Stimulated activated CD4-positive, alpha-beta T cell treated with anti-CD3 and anti-CD28 coated beads, Interleukin-2, amount 100 ng/mL, for 4 hours (primary cell): ENCODE data around the gene TLE4.
A peak's percentile ranks its signal among the peaks of the same experiment; 100 is the strongest.

Source experiments
- DNase-seq: peaks from one replicate; pipeline ENCODE4 v3.0.0-alpha.2; 2020; ENCODE audit warnings: low read depth

The TLE4 gene

DNA sequence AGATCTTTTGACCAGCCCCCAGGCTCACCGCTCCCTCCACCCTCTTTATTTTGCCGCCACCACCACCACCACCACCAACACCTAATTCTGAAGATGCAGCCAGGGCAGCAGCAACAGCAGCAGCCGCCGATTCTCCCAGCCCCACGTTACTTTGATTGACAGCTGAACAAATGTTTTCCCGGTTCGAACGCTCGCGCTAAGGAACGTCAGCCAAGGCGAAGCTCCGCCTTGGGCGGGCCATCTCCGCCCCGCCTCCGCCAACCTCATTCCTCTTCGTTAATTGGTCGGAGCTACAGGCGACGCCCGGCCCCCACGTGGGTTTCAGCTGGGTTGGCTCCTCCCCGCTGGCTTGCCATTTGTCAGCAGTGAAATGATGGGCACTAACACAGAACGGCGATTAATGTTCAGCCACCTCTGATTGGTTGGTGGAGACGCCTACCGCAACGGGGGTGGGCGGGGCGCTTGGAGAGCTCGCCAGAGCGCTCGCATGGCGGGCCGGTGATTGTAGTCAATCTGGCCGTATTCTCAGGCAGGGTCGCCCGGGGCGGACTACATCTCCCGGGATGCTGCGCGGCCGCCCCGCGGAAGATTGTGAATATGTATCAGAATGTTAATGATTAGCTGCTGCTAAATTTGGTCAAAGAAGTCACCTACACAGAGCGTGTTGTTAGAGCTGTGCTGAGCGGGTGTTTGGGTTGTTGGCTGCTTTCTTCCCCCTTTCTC, at the start of gene TLE4:
Gene TLE4, plus strand, starts transcription at position 657 of the 723 bp plus-strand sequence. CDS start 826 bp downstream, outside the sequence.
- DNase-seq: peak; percentile 100

DNA sequence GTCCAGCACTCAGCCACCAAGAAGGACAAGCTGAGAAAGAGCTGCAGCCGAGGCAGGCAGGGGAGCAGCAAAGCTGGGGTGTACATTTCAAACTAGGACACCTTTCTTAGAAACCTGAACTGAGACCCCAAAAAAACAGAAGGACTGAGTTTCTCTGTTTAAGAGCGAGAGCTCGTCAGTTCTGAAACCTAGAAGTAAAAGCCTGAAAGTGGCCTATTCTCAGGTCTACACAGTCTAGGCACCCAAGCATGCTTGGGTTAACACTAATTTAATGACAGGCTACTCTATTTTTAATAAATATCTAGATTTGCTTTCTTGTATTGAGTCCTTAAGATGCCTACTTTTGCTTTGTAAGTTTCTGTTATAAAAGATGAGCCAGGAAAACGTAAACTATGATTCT, 49.0 kb upstream of the TLE4 start:
- no peak for DNase-seq

DNA sequence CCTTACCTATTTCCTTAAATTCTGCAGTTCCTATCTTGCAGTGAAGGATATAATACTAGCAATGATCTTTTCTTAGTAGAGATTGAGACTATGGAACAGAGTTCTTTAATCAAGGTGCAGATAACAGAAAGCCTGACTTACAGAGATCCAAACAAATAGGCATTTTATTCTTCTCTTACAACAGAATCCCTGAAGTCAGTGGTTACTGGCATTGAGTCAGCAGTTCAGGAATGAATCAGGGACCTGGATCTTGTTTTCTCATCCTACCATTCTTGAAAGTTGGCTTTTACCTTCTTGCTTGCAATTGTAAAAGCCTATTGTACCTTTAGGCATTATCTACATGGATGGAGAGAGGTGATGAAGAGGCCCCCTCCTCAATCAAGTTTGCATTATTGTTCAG, 47.5 kb upstream of the TLE4 start:
- no peak for DNase-seq

DNA sequence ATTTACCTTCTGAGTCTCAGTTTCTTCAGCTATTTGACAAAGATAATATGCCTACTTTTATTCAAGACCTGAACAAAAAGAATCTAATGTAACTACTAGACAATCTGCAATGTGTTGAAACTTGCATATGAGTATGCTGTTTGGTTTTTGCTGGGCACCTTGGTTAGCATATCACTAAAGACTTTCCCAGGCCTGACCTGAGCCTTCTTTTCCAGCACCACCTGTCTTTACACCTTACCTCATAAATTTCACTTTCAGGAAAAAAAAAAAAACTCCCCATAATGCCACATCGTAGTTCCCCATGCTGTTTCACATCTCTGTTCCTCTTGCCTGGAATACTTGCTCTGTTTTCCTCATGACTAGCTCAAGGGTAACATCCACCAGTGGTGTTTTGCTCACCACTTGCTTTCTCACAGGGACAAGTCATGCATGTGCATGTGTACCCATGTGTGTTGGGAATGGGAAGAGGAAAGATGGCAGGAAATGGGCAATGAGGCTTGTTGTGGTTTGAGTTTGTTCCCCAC, 45.6 kb upstream of the TLE4 start:
- no peak for DNase-seq

DNA sequence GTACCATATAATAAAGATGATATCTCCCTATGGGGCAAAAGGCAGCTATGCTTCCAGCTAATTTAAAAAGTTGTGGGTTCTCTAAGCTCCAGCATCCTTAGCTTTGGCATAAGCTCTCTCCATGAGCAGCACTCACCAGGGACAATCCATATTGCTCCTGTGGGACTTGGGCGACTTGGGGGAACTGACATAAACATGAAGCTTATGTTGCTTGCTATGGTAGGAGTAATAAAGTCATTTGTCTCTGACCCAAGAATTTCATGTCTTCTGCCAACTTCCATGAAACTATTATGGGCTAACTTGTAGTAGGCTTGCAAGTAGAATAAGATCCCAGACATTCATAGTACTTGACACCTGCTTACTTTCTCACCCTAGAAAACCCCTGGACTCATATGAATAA, 36.2 kb upstream of the TLE4 start:
- DNase-seq: no peak

DNA sequence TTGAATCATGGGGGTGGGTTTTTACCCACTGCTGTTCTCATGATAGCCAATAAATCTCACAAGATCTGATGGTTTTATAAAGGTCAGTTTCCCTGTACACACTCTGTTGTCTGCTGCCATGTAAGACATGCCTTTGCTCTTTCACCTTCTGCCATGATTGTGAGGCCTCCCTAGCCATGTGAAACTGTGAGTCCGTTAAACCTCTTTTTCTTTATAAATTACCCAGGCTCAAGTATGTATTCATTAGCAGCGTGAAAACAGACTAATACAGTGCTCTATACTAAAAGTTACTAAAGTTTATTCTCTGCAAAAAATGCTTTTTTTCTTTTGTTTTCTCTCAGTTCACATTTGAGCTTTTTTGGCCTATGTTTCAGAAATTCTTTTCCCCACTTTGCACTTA, 33.9 kb upstream of the TLE4 start:
- DNase-seq: no peak

DNA sequence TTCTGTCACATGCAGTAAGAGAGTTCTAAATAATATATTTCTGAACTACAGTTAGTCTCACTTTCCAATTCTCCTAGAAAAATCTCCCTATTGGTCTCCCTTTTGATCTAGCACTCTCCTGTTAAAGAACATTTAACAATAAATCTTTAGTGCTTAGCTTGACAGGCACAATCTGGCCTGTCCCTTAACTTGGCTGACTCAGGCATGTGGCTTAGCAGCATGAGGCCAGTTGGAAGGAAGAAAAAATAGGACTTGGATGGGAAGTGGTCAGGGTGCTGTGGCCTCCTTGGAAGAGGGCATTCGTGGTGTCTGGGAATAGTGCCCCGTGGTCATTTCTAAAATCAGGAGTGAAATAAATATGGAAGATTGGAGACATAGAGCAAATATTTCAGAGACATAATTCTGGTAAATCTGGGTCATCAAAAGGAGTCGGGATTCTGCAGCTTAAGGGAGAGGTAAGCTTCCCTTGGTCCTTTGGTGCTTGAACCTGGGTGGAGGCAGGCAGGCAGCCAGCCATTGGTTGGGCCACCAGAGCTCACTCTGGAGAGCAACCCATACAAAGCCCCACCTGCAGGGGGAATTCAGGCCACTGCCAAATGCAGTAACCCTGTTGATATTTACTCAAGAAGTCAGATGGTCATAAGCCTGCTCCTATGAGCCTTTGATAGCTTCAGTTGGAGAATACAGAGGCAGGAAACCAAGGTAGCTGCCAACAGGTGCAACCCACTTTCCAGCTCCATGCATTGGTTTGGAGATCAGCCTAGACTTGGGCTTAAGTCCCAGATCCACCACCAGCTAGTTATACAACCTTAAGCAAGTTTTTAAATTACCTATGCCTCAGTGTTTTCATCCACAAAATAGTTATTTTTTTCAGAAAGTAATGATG, 28.8 kb upstream of the TLE4 start:
- DNase-seq: no peak

DNA sequence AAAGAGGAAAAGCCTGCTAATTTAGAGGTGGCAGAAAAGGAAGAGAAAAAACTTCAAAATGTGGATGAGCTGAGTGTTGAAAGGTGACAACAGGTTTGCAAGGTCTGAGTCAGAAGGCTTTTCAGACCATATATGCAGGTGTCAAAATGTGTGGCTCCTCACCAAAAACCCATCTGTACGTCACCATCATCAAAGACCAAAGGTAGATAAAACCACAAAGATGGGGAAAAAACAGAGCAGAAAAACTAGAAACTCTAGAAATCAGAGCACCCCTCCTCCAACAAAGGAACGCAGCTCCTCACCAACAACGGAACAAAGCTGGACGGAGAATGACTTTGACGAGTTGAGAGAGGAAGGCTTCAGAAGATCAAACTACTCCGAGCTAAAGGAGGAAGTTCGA, 27.4 kb upstream of the TLE4 start:
- DNase-seq: peak; percentile 9

DNA sequence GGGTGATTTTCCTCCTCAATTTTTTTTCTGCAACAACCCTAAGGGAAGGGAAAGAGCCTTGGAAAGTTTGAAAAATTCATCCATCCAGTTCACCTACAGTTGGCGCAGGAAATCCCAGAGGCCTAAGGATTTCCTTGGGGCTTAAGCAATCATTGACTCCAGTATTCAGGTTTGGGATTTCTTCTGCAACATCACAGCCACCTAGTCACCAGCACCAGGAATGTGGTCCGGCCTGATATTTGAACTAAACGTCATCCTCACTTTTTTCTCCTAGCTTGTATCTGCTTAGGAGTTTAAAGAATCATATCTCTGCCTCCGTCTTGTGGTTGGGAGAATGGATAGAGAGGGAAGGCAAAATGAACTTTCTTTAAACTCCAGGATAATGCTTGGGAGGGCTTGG, 20.2 kb upstream of the TLE4 start:
- DNase-seq: no peak

DNA sequence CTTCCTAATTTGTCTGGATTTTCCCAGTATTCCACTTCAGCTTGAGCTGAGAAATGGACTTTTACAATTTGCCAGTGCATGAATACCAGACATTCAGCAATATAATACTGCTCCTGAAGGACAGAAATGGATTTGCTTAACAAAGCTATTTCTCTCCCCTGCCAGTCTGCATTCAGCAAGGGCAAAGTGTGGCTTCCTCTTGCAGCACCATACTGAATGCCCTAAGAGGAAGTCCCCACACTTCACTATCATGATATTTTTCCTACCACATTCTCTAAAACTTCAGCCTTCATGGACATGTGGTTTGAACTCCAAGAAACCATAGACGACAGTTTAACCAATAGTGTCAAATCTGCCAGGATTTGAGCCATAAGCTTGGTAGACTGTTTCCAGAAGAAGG, 19.8 kb upstream of the TLE4 start:
- DNase-seq: no peak

DNA sequence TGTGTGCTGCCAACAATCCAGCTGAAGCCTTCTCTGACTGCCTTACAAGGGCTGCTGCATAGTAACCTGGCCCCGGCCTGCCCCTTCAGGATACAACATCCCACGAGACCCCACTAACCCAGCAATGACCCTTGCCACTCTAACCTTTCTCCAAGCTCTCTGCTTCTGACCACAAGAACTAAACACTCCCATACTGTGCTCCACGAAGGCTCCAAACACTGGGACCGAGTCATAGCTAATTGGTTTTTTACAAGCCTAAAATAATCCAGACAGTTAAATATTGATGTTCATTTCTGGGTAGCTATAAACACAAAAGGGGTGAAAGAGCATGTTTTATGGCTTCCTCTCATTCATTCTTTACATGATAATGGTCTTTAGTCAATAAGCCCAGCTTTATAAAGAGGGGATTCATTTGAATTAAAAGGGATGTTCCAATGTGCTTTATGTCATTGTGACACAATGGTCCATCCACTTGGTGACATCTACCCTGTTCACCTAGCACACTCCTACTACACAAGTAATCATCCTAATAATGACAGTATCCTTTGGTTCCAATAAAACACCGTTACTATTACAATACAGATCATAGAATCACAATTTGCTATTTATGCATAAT, 16.2 kb upstream of the TLE4 start:
- DNase-seq: no peak

DNA sequence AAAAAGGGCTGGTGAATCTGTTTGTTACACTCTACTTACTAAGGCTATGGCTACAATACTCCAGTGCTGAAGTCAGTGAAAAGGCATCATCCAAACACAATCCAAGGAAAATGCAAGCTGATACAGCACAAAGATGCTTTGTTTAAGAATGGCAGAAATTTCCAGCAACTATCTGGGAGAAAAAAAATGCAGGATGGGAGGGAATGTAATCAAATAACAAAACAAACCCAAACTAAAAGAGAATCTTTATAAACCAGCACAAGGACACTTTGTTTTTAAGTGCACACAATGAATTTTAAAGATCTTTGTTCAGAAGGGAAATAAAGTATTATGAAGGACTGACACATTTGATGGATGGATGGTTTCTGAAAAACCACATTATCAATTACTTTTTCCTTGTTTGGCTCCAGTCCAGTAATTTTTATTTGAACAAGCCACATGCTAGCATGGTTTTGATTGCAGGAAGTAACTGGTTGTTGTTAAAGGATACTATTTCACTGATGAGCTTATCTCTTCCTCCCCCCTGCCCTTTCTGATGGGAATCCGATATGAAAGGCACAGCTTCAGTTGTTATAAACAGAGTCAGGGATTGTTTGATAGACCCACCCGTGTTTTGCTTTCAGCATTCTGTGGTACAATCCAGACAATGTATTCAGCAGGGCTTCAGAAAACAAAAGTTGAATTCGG, 12.1 kb upstream of the TLE4 start:
- DNase-seq: no peak

DNA sequence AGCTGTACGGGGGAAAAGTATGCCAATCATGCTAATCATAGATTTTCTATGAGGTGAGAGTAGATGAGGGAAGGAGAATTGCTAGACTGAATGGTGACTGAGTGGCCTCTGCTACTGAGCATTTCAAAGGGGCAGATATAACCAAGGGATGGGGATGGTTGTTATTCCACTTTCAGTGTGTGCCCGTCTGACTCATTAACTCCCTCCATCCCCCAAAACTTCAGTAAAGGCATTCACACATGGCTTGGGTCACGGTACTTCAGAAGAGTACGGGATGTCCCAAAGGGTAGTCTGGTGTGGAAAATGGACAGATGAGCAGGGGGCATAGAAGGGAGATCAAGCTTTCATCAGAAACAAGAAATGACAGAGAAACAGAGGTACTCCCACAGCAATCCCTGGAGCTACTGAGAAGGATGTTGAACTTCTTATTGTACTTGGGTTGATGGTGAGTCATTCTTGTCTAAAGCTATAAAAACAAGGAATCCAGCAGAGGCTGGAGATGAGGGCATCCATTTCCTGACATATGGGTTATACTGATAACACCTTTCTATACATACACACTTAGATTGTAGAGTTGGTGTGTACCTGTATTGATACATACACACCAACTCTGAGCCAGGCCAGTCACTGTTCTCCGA, 8.9 kb upstream of the TLE4 start:
- DNase-seq: no peak

DNA sequence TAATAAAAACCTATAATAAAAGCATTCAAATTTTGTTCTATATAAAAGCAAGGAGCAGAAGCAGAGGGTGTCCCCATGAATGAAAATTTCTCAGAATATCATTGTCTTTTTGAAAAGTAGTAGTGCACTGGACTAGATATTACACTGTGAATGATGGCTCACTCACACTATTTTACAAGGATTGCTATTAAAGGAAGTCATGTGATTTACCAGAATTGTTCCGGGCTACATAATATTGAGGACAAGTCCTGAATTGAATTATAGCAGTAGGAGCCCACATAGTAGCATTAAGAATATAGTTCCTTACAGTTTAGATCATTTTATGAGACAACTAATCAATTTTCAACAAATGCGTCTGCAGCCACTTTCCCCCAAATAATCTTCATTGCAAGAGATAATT, 7.7 kb upstream of the TLE4 start:
- no peak for DNase-seq

DNA sequence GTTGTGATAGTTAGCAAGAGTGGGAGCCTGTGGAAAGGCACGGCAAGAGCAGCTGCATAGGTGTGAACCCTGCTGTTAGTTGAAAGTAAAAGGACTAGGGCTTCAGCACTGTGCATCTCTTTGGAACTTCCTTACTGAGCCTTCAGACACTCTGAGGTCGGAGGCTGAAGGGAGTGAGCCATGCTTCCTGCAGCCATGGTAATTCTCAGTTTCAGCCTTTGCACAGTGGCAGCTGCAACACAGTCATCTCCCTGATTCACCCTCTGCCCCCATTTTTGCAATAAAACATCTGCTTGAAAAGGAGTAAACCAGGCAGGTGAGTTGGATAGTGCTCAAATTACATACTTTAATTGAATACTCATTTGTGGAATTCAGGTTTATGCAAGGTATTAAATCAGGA, 6.5 kb upstream of the TLE4 start:
- DNase-seq: no peak

DNA sequence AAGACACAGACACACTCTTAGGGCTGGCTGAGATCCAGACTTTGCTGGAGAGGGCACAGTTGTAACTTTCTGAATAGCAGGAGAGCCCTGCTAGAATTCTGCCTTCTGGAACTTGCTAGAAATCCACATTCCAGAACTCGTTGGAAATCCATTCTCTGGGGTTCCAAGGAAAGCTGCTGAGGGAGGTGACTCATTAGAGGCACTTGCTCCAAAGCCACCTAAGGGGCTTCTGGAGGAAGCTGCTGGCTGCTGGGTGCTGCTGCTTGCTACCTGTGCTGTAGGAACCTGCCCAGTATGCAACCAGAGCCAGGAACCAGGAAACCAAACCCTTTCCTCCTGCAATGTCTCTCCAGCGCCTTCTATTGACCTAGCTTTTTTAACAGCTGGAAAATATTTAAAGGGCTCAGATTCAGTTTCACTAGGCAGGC, 4.1 kb upstream of the TLE4 start:
- DNase-seq: no peak

DNA sequence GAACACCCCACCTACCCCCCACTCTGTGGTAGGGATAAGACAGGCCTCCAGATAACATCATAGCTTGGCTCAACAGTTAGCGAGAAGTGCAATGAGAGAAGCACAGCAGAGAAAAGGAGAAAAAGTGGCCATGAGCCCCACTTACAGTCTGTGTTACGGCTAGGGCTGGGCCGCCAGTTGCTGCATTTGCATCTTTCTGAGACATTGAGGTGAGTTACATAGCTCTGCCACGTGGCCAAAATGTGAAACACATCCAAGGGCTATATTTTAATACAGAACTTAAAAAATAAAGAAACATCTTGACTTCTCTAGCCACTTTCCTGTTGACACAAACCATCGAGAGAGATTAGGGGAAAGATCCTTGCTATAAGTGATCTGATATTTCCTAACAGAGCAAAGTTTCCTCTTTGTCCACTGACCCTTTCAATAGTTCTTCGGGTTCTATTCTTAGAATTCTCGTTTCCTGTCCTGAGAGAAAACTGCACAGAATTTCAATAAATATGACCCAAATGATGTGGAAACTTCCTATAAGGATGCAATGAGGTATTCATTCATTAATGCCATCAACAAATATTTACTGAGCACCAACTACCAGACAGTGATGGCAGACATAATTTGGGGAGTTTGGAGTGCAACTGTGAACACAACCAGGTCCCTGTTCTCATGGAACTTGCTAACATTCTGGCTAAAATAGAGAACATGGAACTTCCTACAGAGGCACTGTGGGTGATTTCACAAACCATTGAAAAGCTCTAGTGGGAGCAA, 3.2 kb upstream of the TLE4 start:
- DNase-seq: no peak

DNA sequence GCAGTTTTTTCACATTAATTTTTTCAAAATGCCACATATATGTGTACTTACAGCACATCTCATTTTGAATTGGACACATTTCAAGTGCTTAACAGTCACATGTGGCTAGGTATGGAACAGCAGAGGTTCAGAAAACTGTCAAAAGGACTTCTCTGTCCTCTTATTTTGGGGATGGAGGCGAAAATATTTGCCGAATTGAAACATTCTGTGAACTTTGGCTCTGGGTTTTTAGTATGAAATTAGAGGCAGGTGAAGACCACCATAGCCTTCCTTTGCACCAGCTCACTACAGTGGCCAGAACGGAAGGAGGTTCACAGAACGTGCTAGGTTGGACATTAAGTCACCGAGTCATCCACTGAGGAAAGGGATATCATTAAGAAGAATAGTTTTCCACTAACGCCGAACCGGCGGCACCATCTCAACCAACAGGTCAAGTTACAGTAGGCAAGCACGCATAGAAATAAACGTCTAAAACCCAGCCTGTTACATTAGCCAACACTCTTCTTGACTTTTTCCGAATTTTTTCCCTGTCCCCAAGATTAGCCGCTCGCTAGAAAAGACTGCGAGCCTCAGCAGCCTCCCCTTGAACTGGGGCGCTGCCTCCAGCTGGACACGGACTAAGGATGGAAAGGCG, 1.8 kb upstream of the TLE4 start:
- no peak for DNase-seq

DNA sequence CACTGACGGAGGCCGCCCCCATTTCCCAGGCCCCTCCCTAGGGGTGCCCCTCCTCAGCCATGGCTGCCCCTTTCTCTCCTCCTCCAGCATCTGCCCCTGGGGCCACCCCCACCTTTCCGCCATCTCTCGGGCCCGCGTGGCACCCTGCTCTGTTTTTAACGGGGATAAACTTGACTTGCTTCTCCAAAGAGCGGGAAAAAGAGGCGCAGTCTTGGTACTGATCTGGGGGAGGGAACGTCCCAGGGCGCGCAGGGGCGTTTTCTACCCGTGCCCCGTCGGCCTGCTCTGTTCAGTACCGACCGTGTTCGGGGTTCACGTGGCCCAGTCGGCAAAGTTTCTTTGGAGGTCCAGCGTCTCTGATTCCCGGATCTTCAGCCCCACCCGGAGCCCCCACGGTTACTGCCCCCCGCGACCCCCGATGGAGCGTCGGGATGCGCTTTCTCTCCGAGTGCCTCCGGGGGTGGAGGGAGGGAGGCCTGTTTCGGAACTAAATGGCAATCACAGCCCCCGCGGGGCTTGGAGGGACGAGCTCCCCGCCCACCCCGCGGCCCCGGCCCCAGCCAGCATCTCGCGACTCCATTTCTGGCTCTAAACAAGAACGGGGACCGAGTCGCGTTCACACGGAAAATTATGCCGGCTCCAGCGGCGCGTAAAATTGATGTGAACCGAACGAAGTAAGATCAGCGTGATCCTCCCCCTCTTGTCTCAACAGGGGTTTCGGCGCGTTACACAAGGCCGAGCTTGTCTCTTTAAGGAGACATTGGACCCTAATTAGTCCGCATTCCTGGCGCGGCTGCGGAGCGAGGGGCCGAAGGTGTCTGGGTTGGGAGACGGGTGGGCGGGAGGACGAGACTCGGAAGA, 1.1 kb upstream of the TLE4 start:
- peak; percentile 18 for DNase-seq
